GM18505 (cell line): ENCODE measurements around the gene CBLIF.
"Not testable (repeated sequence)": the region's sequence is repeated elsewhere in the genome, so short reads cannot be mapped to it uniquely, and the experiment has no call there.

Experiments used
- ATAC-seq: cut with Tn5 transposase; IDR thresholded peaks from one replicate; pipeline ENCODE4 v1.9.1; 2021; ENCODE audit not compliant: unreplicated experiment
- POLR2A ChIP-seq: IDR thresholded peaks from 4 replicates; pipeline ENCODE4 v1.6.1; 2011; ENCODE audit warnings: borderline replicate concordance; ENCODE audit not compliant: insufficient read depth, insufficient read length; ENCODE audit errors: extremely low read depth

CBLIF gene

GRCh38 chr11:59845399-59845798 is at the start of gene CBLIF:
Gene CBLIF, minus strand, starts transcription at chr11:59845499. Its CDS starts 46 bp downstream, at chr11:59845453.
- no peak for ATAC-seq
- no peak for TF ChIP-seq POLR2A

GRCh38 chr11:59894616-59895015 is 49.3 kb upstream of the CBLIF start:
- TF ChIP-seq POLR2A, result no peak
- no peak for ATAC-seq

GRCh38 chr11:59891781-59892181 is 46.5 kb upstream of the CBLIF start:
- TF ChIP-seq POLR2A, result no peak
- ATAC-seq, result no peak

GRCh38 chr11:59887156-59887555 is 41.9 kb upstream of the CBLIF start:
- not testable (repeated sequence) for ATAC-seq

GRCh38 chr11:59883597-59883996 is 38.3 kb upstream of the CBLIF start:
- TF ChIP-seq POLR2A, result no peak
- no peak for ATAC-seq

GRCh38 chr11:59879567-59879966 is 34.3 kb upstream of the CBLIF start:
- TF ChIP-seq POLR2A, result no peak
- no peak for ATAC-seq

- no peak for TF ChIP-seq POLR2A
- no peak for ATAC-seq
These were observed 33.3 kb upstream of the CBLIF start, which contains the start of gene OOSP3 for GRCh38 chr11:59878575-59878974. Gene OOSP3, plus strand, starts transcription at chr11:59878782. Its CDS starts 27 bp downstream, at chr11:59878809.

- TF ChIP-seq POLR2A, result no peak
These were observed 32.5 kb upstream of the CBLIF start for GRCh38 chr11:59877784-59878183.

GRCh38 chr11:59877325-59877724 is 32.0 kb upstream of the CBLIF start:
- TF ChIP-seq POLR2A, result no peak
- no peak for ATAC-seq

More at GRCh38 chr11:59877784-59878183, 32.5 kb upstream of the CBLIF start:
- no peak for ATAC-seq

GRCh38 chr11:59875856-59876519 is 30.7 kb upstream of the CBLIF start:
- no peak for ATAC-seq
- TF ChIP-seq POLR2A, result no peak

- TF ChIP-seq POLR2A, result no peak
These were observed 26.8 kb upstream of the CBLIF start for GRCh38 chr11:59872076-59872475.

GRCh38 chr11:59867946-59868345 is 22.6 kb upstream of the CBLIF start:
- TF ChIP-seq POLR2A, result no peak
- no peak for ATAC-seq

More at GRCh38 chr11:59872076-59872475, 26.8 kb upstream of the CBLIF start:
- no peak for ATAC-seq

GRCh38 chr11:59866836-59867235 is 21.5 kb upstream of the CBLIF start:
- no peak for TF ChIP-seq POLR2A
- no peak for ATAC-seq

GRCh38 chr11:59866397-59866796 is 21.1 kb upstream of the CBLIF start, which contains the start of gene TCN1:
Gene TCN1, minus strand, starts transcription at chr11:59866487. Its CDS starts 17 bp downstream, at chr11:59866470.
- no peak for TF ChIP-seq POLR2A
- no peak for ATAC-seq

GRCh38 chr11:59865031-59865430 is 19.7 kb upstream of the CBLIF start:
- no peak for ATAC-seq
- no peak for TF ChIP-seq POLR2A

- TF ChIP-seq POLR2A, result no peak
- no peak for ATAC-seq
These were observed 17.0 kb upstream of the CBLIF start for GRCh38 chr11:59862252-59862651.

- TF ChIP-seq POLR2A, result no peak
- ATAC-seq, result no peak
These were observed 14.4 kb upstream of the CBLIF start for GRCh38 chr11:59859673-59860072.
